OCI-LY1 (cell line): Measurements from ENCODE around the gene KLHL15.

Experiments
- CTCF ChIP-seq: fragments of 200-600 bp; sonication (generic), shearing (Covaris generic); IDR thresholded peaks from 2 replicates; pipeline ENCODE4 v1.5.1; 2017; ENCODE audit warnings: mild to moderate bottlenecking, antibody characterized with exemption, low read length, moderate library complexity, mixed read lengths
- EZH2 ChIP-seq: fragments of 200-600 bp; sonication (generic), shearing (Covaris generic); IDR thresholded peaks from 2 replicates; pipeline ENCODE4 v1.8.0; 2017; ENCODE audit warnings: borderline replicate concordance, mixed run types, mild to moderate bottlenecking, antibody characterized with exemption, low read length, moderate library complexity, mixed read lengths

GRCh38 chrX:24026432-24026831 is 554 bp downstream of the KLHL15 start:
- no peak for TF ChIP-seq CTCF
- no peak for TF ChIP-seq EZH2
